NCI-H69 (cell line): Measurements from ENCODE around the gene ING5.

Source experiments
- DNase-seq: peaks from one replicate; lab custom pipeline; 2025; lab: John Stamatoyannopoulos, UW

Gene ING5

GRCh38 chr2:241672243-241673188 lies 29.3 kb upstream of the ING5 start:
- no peak for DNase-seq

GRCh38 chr2:241673189-241673663 lies 28.6 kb upstream of the ING5 start:
- no peak for DNase-seq

DNA sequence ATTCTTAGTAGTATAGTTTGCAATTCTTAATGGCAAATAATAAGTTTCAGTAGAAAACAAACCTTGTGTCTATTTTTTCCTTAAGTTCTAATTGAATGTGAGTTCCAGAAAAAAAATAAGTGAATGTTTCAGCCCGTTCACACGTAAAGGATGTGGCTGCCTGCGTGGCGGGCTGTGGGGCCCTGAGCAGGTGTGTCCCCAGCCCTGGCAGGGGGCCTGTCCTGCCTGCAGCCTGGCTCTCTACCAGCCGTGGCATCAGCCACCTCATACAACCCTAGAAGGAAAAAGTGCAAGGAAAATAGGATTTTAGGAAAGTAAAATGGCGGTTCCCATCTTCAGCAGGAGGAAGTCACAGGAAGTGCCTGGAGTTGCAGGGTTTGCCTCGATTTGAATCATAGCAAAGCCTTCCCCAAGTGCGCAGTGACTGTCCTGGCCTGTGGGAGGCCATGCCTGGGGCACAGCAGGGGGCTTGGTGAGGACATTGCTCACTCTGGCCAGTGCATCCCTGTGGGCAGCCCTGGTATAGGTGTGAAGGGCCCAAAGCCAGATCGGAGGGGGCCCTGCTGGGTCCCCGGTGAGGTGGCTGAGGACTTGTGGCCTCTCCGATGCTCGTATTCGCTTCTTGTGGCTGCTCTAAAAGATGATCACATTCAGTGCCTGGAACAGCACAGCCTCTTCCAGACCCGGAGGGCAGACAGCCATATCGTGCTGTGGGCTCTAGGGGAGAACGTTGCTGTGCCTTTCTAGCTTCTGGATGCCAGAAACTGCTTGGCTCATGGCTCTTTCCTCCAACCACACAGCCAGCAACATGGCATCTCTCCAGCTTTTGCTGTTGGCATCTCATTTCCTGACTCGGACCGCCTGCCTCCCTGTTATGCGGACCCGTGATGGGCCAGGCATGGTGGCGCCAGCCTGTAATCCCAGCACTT lies 27.8 kb upstream of the ING5 start:
- peak; percentile 3 for DNase-seq

DNA sequence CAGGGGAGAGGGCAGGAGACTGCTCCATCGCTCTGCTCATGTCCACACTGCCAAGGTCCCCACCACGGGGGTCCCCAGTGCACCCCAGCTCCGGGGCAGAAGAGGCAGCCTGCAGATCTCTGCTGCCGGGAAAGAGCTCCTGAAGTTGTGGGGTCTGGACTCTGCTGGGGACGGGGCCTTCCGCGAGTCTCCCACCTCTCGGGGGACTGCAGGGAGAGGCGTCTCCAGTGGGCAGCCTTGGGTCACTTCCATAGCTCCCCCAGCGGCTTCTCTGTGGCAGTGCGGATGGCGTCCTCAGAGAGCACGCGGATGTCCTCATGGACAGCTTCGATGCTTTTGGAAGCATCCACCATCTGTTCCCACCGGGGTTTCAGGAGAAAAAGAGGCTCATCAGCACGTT lies 26.0 kb upstream of the ING5 start:
- no peak for DNase-seq

DNA sequence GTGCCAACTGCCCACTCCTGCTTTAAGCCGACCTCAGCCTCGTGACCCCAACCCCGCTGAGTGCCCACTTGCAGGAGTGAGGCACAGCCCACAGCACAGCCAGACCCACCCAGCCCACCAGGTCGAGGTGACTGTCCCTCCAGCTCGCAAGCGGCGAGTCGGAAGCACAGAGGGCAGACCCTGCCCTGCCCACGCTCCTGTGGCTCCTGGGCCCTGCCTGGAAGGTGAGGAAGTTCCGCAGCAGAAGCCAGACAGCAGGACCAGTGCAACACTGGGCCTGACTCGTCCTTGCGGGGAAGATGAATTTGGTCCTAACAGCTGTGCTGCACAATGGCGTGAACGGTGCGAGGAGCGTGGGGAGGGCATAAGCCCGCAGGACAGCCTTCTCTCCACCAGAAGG lies 25.2 kb upstream of the ING5 start:
- no peak for DNase-seq

GRCh38 chr2:241677392-241677791 lies 24.4 kb upstream of the ING5 start:
- DNase-seq = no peak

GRCh38 chr2:241678307-241678706 lies 23.5 kb upstream of the ING5 start:
- DNase-seq = no peak

GRCh38 chr2:241678784-241679540 lies 22.9 kb upstream of the ING5 start:
- no peak for DNase-seq

DNA sequence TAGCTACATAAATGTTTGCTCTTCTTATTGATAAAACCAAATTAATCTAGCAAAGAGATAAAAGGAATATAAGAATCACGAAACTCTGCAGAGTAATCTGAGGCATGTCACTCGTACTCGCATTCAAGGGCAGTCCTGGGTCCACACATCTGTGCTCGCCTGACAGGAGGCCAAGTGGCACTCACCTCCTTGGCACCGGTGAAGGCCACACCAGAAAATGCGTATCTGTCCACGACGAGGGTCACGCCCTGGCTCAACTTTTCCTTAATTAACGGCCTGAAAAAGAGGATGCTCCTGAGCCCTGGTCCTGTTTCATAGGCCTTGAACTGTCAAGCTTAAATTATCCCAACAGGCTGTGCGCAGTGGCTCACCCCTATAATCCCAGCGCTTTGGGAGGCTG lies 21.8 kb upstream of the ING5 start:
- no peak for DNase-seq

DNA sequence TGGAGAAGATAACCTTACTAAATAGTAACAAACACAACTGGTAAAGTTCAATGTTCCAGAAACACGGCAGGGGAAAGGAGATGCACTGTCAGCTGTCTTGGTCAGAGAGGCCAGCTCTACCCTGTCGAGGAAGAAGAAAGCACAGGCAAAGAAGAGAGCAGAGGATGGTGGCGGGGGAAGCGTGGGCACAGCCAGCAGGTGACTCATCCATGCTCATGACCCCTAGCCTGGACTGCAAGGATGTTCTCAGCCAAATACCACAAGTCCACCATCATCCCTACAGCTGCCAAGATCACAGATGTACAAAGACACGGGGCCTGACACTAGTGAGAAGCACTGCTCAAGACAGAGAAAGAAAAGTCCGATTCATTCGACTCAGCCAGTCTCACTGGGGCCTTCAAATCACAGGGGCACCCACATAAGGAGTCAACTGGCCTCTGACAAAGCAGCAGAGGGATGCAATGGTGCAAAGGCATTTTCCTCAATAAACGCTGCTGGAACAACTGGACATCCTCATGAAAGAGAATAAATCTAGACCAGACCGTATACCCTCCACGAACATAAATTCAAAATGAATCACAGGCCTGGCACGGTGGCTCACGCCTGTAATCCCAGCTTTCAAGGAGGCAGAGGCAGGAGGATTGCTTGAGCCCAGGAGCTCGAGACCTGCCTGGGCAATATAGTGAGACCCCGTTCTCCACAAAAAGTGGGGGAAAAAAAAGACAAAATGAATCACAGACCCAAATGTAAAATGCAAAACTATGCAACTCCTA lies 20.8 kb upstream of the ING5 start:
- DNase-seq = no peak

GRCh38 chr2:241686324-241686649 lies 15.6 kb upstream of the ING5 start:
- peak; percentile 48 for DNase-seq

- DNase-seq = peak; percentile 95
These were observed 15.0 kb upstream of the ING5 start, which contains the start of gene DTYMK for GRCh38 chr2:241686650-241687425. DTYMK (minus strand) TSS chr2:241686815; CDS start chr2:241686783, 32 bp downstream.

DNA sequence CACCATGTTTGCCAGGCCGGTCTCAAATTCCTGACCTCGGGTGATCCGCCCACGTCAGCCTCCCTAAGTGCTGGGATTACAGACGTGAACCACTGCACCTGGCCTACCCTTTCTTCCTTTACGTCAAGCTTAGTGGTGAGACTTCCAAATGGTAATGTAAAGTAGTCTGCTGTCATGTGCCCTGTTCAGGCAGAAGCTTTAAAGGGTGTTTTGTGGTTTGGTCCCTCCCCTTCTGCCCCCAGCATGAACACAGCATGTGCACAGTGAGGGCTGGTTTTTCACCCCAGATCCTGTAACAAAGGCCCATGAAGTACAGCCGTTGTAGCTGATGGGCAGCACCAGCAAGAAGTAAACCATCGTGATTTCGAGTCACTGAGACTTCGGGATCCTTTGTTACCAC lies 12.5 kb upstream of the ING5 start:
- no peak for DNase-seq

DNA sequence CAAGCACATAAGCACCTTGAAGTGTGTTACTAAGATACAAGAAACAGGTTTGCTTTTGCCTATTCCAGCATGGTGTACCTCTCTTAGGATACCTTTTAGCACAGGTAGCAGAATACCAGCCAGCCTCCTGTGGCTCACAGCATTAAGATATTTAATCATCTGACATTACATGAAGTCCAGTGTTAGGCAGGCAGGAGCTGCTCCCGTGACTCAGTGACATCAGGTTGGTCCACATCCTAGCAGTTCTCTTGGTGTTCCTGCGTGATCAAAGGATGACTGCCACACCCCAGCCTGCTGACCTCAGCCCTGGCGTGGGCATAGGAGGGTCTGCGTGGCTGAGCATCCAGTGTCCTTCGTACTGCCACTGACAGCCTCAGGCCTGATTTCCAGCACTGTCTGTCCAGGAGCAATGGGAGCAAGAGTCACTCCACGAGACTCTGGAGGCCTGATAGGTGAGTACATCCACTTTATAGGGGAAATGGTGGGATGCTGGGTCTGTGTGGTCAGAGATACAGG lies 11.6 kb upstream of the ING5 start:
- DNase-seq = no peak

DNA sequence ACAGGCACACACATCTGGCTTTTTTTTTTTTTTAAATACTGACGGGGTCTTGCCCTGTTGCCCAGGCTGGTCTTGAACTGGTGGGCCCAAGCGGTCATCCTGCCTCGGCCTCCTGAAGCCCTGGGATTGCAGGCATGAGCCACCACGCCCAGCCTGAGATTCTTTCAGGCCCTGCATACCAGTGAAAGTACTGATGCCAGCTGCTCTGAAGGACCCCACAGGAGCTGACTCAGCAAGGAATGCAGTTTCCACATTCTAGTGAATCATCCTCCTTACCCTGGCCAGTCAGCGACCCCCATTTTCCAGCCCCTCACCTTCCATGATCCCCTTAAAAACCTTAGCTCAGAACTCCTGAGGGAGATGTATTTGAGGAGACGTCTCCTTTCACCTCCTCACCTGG lies 9.4 kb upstream of the ING5 start:
- DNase-seq = no peak

DNA sequence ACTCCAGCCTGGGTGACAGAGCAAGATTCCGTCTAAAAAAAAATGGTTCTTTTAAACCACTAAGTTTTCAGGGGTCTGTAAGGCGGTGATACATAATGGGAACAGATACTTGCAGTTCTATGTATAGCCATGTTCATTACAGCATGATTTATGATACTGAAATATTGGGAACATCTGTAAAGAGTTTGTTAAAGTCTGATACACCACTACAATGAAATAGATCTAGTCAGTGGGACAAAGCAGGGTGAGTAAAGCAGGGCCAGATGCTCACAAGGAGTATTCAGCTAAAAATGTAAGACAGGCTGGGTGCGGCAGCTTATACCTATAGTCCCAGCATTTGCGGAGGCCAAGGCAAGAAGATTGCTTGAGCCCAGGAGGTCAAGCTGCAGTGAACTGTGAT lies 6.2 kb upstream of the ING5 start:
- DNase-seq = no peak

DNA sequence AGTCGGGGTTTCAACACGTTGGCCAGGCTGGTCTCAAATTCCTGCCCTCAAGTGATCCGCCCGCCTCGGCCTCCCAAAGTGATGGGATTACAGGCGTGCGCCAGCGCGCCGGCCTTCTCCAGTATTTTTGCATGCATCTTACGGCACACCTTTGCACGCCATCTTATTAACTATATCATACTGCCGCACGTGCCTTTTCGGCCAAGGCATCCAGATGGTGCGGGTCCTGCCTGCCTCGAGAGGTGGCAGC lies 765 bp upstream of the ING5 start:
- no peak for DNase-seq

- DNase-seq = peak; percentile 84
These were observed 554 bp downstream of the ING5 start for GRCh38 chr2:241702155-241703031.

DNA sequence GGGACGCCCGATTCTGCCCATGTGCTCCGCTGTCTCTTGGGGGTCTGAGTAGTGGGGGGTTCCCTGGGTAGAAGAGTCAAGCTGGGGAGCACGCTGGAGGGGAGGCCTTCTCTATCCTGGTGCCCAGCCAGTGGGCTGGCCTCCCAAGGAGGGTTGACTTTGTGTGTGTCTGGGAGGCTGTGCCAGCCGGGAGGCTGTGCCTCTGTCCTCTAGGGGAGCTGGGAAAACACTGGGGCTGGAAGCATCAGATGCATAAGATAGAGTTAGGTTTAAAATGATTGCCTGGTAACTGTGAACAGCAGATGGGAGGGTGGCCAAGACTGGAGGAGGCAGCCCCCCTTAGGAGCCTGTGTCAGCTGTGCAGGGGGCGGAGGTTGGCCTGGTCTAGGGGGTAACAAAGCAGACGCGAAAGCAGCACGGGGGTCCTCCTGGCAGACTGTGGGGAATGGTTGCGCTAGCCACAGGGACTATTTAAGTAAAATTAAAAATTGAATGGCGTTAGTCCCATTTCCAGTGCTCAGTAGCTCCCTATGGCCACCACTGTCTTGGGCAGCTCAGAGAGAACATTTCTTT lies 1.3 kb downstream of the ING5 start:
- DNase-seq = no peak
